GM18498 (cell line): Measurements from ENCODE around the gene KAT2B.

ENCODE experiments used
- ATAC-seq: cut with Tn5 transposase; IDR thresholded peaks from one replicate; pipeline ENCODE4 v1.9.1; 2021; ENCODE audit warnings: mild to moderate bottlenecking, moderate library complexity; ENCODE audit not compliant: unreplicated experiment

KAT2B gene

DNA sequence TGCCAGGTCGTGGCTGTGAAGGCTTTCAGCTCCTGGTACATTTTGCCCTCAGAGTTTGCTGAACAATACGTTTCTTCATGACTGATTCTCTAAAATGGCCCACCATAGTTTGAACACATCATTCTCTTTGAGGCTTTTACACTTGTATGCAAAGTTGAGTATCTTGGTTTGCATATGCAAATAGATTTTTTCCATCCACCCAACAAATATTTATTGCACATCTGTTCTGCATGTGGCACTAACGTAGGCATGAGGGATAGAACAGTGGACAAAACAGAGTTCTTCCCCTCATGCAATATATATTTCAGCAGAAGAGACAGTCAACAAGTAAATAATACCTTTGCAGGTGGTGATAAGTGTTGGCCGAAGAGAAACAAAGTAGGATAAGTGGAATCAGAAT is 55.2 kb downstream of the KAT2B start:
- no peak for ATAC-seq

DNA sequence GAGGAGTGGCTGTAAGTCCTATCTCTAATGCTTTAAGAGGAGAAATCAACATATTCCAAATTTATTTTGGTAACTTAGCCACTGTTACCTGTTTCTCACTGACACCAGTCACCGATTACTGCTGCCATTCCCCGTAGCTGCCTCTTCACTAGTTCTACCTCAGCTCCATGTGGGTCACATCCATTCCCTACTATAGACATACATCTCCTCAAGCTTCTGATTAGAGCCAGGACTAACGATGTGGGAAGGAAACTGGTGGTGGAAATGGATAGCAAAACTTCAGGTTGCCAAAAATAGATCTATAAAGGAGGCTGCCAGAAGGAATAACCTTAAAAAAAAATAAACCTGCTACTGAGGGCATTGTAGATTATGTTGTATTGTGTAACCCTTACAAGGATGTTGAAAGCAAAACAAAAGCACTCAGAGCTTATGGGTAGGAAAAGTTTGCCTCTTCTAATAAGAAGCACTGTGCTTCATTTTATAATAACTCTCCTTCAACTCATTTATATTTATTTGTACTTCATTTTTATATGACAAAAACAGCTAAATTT is 56.0 kb downstream of the KAT2B start:
- ATAC-seq = no peak

DNA sequence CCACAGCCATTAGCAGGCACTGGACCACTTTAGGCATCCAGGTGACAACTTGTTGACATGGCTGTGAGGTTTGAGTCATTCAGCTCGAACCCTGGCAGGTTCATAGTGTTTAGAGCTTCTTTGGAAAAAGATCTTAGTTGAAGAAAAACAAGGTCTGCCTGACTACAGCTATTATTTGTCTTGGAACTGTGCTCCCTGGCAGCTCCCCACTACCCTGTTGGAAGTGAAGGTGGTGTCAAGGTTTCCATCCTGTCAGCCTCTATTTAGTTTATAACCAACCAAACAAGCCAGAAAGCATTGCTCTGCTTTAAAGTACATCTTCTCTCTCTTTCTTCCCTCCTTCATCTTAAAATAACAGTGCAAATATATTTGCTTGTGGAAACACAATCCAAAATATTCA is 56.8 kb downstream of the KAT2B start:
- ATAC-seq = no peak

DNA sequence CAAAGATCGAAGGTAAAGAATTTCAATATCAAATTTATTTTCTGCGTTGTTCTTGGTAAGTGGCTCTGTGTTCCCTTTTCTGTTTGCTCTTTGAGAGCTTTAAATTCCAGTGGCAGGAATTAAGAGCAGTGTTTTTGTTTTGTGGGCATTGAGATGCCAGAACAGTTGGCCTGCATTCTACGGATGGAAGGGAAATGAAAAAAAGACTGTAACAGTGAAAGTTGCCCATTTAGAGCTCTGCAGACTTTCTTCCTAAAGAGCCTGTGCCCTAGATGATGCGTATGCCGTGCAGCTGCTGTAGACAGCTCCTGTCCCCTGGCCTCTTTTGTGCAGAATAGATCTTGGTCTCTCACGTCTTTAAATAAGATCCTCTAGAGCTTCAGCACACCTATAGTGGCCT is 58.8 kb downstream of the KAT2B start:
- ATAC-seq = no peak

DNA sequence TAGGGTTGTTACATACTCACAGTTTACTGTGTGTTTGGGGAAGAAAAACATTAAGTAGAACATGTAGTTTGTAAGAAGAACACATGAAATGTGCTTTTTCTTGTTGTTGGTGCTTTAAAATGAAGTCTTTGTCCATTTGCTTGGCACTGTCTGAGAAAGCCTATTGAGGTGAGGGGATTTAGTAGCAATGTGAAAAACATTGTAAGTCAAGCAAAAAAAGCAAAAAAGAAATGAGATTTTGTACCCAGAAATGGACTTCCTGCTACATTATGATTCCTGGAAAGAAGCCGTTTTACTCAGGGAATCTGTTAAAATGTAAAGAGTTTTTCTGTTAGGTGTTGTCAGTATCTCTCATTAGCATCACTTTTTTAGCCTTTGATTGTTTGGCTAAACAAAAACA is 59.9 kb downstream of the KAT2B start:
- ATAC-seq = no peak

DNA sequence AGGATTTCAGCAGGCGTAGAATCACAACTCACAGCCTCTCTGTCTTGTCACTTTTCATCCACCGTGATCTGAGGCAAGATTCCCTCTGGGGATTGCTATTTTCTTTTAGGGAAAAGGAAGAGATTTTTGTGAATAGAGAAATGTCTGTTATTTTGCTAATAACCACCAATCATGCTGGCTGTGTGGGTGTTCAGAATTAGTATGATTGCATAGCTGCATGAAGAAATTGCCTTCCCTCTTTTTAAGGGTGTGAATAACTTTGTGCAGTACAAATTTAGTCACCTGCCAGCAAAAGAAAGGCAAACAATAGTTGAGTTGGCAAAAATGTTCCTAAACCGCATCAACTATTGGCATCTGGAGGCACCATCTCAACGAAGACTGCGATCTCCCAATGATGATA is 60.8 kb downstream of the KAT2B start:
- no peak for ATAC-seq

DNA sequence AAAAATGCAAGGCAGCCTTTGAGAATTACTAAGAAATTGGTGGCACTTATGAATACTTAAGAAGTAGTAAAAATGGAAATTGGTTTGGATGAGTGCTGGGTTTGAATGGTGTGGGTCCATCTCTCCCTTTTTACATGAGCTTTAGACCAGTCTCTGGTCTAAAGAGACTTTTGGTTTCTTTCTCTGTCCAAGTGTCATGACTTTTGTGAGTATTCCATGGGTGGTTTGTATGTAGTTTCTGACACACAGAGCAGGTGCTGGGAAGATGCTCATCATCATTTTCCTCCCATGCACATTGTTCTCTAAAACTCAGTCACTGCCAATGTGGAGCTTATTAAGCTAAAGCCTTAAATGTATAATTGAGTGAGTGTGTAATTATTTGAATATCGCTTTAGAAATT is 63.5 kb downstream of the KAT2B start:
- peak; percentile 40 for ATAC-seq

DNA sequence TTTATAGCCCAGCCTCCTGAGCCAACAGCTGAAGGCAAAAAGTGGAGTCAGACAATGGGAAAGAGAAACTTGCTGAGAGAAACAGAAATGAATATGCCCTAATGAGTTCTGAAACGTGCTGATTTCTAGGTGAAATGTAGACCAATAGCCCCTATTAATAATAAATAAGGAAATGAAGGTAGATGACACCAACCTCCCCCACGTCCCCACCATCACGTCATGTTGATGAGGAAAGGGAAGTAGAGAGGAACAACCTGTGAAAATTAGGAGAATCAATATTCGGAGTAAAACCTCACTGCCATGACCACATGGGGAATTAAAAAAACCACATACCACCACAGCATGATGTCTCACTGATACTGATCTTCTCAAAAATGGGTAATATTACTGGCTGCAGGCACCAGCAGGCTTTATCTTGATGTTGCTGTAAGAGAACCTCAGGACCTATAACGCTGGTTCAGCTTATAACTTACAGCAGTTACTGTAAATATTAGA is 64.0 kb downstream of the KAT2B start:
- peak; percentile 74 for ATAC-seq

DNA sequence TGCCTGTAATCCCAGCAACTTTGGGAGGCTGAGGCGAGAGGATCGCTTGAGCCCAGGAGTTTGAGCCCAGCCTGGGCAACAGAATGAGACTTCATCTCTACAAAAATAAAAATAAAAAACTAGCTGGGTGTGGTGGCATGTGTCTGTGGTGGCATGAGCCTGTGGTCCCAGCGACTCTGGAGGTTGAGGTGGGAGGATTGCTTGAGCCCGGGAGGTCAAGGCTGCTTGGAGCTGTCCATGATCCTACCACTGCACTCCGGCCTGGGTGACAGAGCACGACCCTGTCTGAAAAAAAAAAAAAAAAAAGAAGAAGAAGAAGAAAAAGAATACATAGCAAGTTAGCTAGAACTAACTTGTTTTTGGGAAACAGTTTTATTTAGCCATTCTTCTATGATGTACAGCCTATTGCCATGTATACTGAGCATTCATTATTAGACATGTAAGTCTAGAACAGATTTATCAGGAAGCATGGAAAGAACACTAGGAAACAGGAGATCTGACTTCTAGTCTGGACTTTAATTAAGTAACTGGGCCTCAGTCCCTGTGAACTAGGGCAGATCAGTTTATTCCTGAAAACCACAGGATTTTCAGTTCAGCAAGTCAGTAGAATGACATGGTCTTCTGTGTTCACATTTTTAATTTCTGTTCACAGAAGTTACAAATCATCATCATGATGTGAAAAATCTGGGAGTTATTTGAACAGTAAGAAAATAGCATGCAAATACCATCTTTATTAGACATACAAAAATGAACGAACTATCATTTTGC is 65.5 kb downstream of the KAT2B start:
- ATAC-seq = no peak

DNA sequence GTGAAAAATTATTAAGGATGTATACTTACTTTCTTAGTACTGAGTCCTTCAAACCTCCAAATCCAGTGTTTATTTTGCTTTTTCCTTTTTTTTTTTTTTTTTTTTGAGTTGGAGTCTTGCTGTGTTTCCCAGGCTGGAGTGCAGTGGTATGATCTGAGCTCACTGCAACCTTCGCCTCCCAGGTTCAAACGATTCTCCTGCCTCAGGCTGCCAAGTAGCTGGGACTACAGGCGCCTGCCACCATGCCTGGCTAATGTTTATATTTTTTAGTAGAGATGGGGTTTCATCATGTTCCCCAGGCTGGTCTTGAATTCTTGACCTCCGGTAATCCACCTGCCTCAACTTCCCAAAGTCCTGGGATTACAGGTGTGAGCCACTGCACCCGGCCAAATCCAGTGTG is 67.5 kb downstream of the KAT2B start:
- ATAC-seq = no peak

DNA sequence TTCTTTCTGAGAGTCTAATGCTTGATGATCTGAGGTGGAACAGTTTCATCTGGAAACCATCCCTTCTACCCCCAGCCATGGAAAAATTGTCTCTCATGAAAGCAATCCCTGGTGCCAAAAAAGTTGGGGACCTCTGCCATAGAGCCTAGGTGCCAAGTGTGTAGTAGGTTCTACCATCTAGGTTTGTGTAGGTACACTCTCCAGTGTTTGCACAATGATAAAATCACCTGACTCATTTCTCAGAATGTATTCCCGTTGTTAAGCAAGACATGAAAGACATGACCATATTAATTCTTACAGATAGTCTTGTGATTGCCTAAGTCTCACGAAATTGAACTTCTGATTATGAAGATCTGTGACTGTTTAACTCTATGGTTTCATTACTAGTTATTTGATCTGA is 68.6 kb downstream of the KAT2B start:
- no peak for ATAC-seq

DNA sequence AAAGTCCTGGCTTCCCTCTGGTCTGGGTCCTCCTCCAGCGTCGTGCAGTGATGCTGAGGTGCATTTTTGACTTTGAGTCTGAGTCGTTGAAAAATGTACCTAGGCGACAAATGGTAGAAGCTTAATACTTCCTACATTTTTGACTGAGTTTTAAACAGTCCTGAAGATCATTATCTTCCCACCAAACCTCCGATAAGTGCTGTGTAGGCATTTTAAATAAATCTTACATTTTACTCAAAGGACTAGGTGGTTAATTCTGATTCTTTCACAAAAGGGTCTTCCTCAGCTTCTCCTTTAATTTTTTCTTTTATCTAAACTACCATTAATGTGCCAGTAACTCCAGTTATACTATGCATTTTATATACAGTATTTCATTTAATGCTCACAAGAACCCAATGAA is 70.6 kb downstream of the KAT2B start:
- no peak for ATAC-seq

DNA sequence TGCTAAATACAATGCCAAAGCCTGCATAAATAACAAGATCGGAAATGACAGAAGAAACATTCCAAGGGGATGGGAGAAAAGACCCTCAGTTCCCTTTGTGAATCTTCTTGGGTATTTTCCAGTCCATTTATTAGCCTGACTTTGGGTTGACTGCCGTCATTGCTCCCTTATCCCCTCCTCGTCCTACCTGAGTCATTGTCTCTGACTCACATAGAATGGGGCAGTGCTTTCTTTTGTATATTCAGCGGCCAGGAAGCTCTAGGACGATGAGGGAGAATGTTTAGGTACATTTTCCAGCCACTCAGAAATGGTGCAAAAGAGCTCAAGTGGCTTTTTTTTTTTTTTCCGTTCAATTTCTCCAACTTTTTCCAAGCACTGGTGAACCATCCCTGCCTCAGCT is 71.6 kb downstream of the KAT2B start:
- ATAC-seq = no peak

DNA sequence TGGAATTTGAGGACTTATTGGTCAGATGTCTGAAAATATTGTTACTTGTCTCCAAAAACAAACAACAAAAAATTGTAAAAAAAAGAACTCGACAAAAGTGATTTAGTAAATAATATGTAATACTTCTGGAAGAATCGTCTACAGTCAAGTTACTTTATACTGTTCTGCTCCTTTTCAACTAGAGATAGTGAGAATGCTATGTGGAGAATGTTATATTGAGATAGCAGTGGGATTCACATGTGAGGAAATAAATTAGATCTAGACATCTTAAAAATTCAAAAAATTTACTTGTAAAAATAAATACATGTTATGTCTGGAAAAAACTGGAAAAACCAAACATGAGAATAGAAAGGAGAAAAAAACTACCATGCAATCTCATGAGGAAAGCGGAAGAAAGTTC is 80.8 kb downstream of the KAT2B start:
- ATAC-seq = no peak

DNA sequence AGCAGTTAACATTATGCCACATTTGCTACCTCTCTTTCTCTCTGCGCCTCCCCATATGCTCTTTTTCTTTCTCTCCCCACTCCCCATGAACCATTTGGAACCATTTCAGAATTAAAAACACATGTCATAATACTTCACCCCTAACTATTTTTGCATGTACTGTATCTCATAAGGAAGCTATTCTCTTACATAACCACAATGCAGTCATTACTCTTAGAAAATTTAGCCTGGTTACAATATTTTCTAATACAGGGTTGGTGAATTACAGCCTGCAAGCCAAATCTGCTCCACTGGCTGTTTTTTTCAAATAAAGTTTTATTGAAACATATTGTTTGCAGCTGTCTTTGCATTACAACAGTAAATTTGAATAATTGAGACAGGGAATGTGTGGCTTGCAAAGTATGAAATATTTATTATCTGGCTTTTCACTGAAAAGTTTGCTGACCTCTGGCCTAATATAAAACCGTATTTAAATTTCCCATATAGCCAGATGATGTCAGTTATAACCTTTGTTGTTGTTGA is 82.9 kb downstream of the KAT2B start:
- ATAC-seq = no peak

DNA sequence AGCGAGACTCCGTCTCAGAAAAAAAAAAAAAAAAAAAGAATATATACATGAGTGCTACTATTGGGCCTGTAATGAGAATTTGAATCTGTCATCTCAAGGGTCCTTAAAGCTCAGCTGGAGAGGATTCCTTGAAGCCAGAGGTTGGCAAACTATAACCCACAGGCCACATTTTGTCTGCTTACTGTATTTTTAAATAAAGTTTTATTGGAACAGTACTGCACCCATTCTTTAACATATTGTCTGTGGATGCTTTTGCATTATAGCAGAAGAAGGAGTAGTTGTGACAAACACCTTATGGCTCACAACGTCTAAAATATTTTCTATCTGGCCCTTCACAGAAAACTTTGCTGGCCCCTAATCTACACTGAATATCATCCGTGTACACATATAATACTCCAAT is 85.0 kb downstream of the KAT2B start:
- no peak for ATAC-seq

DNA sequence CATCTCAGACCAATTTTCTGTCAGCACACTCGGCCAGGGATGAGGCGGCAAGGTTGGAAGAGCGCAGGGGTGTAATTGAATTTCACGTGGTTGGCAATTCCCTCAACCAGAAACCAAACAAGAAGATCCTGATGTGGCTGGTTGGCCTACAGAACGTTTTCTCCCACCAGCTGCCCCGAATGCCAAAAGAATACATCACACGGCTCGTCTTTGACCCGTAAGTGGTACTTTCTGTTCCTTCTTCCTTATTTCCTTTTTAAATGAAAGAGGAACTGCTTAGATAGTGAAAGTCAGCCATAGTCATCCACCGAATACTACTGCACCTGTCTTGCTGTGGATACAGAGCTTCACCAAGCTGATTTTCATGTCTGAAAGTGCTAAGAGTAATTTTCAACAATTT is 85.7 kb downstream of the KAT2B start:
- ATAC-seq = peak; percentile 100

DNA sequence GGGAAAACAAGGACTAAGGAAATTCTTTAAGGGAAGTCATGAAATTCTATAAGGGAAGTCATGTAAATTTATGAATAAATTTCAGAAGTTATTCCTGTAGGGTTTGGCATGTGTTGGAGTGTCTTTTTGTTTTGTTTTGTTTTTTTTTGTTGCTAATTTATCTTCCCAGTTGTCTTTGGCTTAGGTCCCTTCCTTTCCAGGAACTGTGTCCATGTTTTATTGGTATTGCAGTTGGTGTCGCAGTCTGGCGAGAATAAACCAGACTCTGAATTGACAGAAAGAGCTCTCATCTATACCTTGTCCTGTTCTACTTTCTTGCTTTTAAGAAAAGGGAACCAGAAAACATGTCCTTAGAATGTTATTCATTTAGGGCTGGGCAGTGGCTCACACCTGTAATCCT is 88.1 kb downstream of the KAT2B start:
- no peak for ATAC-seq

DNA sequence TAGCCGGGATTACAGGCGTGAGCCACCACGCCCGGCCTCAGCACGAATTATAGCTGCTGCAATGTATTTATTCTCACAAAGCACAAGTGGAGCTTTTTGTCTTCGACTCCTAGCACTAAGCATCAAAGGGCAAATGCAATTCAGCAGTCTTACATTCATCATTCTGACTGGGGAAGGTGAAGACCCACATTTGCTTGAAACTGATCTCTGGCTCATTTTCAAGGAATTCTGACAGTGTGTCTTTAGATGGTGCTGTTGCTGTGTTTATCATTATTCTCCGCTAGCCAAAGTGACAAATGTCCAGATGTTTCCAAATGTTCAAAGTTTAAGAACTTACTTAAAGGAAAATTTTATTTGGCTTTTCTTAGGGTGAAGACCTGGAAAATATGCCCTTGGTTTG is 89.9 kb downstream of the KAT2B start:
- no peak for ATAC-seq

DNA sequence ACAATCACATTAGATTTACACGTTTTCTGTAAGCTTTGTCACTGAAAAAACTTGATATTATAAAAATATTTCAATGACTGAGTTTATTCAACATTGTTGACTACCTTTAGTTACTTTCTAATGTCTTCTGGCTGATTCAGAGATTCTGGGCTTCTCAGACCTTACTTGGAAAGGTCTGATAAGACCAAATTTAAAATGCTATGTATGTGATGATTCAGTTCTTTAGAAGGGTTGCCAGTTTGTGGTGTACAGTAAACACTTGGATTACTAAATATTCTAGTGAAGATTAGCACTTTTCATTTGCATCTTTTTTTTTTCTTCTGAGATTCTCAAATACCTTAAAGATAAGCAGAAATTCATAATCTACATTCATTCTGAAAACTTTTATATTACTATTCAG is 96.0 kb downstream of the KAT2B start:
- ATAC-seq = no peak

DNA sequence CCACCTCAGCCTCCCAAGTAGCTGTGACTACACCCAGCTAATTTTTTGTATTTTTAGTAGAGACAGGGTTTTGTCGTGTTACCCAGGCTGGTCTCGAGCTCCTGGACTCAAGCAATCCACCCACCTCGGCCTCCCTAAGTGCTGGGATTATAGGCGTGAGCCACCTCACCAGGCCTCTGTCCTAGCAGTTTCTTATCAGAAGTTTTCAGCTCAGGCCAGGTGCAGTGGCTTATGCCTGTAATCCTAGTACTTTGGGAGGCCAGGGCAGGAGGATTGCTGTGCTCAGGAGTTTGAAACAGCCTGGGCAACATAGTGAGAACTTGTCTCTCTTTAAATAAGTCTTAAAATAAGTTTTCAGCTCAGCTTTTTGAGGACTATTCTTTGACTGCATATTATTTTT is 97.4 kb downstream of the KAT2B start:
- no peak for ATAC-seq

DNA sequence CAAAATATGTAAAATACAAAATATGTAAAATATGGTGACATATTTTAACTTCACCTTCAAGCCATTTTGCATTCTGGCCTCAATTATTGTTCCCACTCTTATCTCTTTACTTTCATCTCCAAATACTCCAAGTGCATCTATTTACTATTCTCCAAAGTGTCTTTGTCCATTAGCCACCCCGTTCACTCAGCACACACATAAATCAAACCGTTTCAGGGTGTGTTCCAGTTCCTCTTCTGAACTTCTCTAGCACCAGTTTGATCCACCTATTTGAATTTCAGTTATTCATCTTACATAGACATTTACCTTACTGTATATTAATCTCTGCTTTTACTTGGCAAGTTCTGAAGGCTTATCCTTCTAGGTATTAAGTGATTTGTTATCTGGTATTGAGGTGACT is 100.6 kb downstream of the KAT2B start:
- ATAC-seq = no peak

DNA sequence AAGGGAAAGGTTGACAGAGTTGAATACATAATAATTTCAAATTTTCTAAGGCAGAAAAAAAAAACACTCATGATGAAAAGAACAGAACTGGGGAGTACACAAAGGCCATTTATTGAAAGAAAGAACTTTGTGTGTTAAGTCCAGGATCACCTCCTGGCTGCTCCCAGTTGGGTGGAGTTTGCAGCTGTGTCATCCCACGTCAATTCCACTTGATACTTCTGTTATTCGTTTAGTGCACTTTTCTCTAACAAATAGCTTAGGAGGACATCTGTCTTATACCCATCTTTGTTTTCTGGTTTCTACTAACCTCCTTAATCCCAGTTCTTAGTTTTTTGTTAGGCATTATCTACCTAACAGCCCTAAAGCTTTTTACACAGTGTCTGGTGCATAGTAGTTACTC is 101.1 kb downstream of the KAT2B start:
- no peak for ATAC-seq
